Occipital lobe (tissue), 3 donors: ENCODE results near the gene RPL27. TPM values are rescaled to one million over a fixed set of nuclear protein-coding genes. Genes with fewer than 3 reads are reported as not detected.

Experiments
- DNase-seq: peaks from one replicate; lab custom pipeline; 2025; lab: John Stamatoyannopoulos, UW
- small RNA-seq: library from RNA; depleted of rRNA; stranded (forward); fragments of <200 nt; gene quantifications from one replicate; pipeline ENCODE3, GENCODE V24; 2014
- total RNA-seq: library from RNA; depleted of rRNA; stranded (reverse); fragments of >200 nt; gene quantifications from one replicate; pipeline ENCODE4 v1.2.3, GENCODE V29; 2014

RPL27 gene
- total RNA-seq, 1 donor from 2014 or later, result 891 TPM

GRCh38 chr17:43051969-43052368 lies 53.8 kb downstream of the RPL27 start:
- no peak for DNase-seq

Small RNA genes lying within 50 kb of the gene (small RNA-seq; reads per million reads assigned to genes)
- 0.15 reads per million for gene AARSD1

Other genes with a start within 250 kb of the RPL27 start
- 14.3 TPM for gene RAMP2, start 237.2 kb upstream of the RPL27 start, total RNA-seq
- 24.5 TPM for gene VPS25, start 225.0 kb upstream of the RPL27 start, total RNA-seq
- gene WNK4, start 217.8 kb upstream of the RPL27 start, total RNA-seq, result 0.31 TPM
- gene COA3, start 199.7 kb upstream of the RPL27 start, total RNA-seq, result 61.8 TPM
- 0.47 TPM for gene CNTD1, start 199.6 kb upstream of the RPL27 start, total RNA-seq
- 57.7 TPM for gene BECN1, start 174.1 kb upstream of the RPL27 start, total RNA-seq
- 39.8 TPM for gene PSME3, start 165.0 kb upstream of the RPL27 start, total RNA-seq
- gene AOC2, start 153.8 kb upstream of the RPL27 start, total RNA-seq, result 0.78 TPM
- gene AOC3, start 147.2 kb upstream of the RPL27 start, total RNA-seq, result 0.16 TPM
- not detected for gene G6PC1, start 97.6 kb upstream of the RPL27 start, total RNA-seq
- 26.8 TPM for gene AARSD1, start 34.0 kb upstream of the RPL27 start, total RNA-seq
- 1.2 TPM for gene PTGES3L, start 18.3 kb upstream of the RPL27 start, total RNA-seq
- gene RUNDC1, start 17.9 kb upstream of the RPL27 start, total RNA-seq, result 13.3 TPM
- 2.5 TPM for gene IFI35, start 8.4 kb downstream of the RPL27 start, total RNA-seq
- 58.3 TPM for gene VAT1, start 24.0 kb downstream of the RPL27 start, total RNA-seq
- gene RND2, start 26.8 kb downstream of the RPL27 start, total RNA-seq, result 3.6 TPM
- gene BRCA1, start 126.9 kb downstream of the RPL27 start, total RNA-seq, result 6.4 TPM
- 64.3 TPM for gene NBR1, start 172.8 kb downstream of the RPL27 start, total RNA-seq
- 0.62 TPM for gene TMEM106A, start 213.5 kb downstream of the RPL27 start, total RNA-seq
- gene CCDC200, start 230.2 kb downstream of the RPL27 start, total RNA-seq, result not detected
- not detected for gene RNU2-1, start 235.6 kb downstream of the RPL27 start, total RNA-seq